Retinal pigment epithelial cell (primary cell): ENCODE data around the gene RPA1.
A peak's percentile ranks its signal among the peaks of the same experiment; 100 is the strongest.

Experiments used
- DNase-seq: peaks from one replicate; pipeline ENCODE4 v3.0.0-alpha.2; 2010; ENCODE audit warnings: low read depth
- H3K4me3 ChIP-seq: 2 replicates; pipeline ENCODE4 v1.5.1; 2011; ENCODE audit warnings: mild to moderate bottlenecking, low read length, control low read depth, moderate library complexity
- TF ChIP-seq, protein P1 (sequence below): conservative IDR thresholded peaks from 2 replicates; pipeline ENCODE4 v1.5.1; 2011; ENCODE audit warnings: low read depth, low read length, control low read depth, inconsistent platforms

Gene RPA1

DNA sequence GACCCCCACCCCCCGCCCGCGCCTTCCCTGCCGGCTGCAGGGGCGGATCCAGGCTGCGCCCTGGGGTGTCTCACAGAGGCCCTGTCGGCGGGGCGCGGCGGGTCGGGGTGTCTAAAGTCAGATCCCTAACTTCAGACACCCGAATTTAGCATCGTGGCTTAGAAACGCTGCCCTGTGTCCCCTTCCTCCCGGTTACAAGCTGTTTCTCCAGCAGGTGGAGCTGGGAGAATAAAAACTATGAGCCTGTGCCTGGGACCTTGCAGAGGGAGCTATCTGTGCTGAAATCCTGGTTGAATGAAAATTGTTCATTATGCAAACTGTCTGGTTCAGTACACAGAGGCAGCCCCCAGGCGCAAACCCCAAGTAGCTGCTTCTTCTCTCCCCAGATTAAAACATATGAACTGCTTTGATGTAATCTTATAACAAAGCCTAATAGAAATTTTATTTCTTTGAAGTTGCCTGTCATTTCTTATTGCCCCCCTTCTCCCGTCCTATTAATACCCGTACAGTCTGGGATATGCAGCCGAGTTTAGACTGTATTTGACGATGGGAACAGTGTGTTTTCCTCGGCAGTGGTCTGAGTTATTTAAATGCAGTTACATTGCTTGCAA lies 79.0 kb downstream of the RPA1 start:
- peak overlapping the region; percentile 46 for H3K4me3 ChIP-seq
- TF ChIP-seq, protein P1, sequence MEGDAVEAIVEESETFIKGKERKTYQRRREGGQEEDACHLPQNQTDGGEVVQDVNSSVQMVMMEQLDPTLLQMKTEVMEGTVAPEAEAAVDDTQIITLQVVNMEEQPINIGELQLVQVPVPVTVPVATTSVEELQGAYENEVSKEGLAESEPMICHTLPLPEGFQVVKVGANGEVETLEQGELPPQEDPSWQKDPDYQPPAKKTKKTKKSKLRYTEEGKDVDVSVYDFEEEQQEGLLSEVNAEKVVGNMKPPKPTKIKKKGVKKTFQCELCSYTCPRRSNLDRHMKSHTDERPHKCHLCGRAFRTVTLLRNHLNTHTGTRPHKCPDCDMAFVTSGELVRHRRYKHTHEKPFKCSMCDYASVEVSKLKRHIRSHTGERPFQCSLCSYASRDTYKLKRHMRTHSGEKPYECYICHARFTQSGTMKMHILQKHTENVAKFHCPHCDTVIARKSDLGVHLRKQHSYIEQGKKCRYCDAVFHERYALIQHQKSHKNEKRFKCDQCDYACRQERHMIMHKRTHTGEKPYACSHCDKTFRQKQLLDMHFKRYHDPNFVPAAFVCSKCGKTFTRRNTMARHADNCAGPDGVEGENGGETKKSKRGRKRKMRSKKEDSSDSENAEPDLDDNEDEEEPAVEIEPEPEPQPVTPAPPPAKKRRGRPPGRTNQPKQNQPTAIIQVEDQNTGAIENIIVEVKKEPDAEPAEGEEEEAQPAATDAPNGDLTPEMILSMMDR = peak; percentile 78
- no peak for DNase-seq

DNA sequence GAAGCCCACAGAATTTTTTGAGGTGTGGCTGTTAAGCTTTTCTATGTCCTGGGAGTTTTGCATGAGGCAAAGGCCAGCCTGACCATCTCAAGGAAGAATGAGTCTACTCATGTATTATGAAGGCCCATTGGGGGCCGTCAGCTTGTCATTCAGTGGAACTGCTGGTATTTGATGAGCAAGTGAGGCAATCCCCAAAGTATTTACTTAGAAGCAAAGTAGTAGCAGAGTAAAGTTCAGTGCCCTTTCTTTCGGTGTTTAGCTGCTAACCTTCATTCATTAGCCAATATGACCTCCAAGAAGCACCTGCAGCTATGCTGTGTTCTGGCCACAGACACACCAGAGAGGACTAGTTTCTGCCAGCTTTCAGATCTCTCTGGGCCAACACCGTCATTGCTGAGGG lies 80.2 kb downstream of the RPA1 start:
- TF ChIP-seq, protein P1 = no peak
- DNase-seq = no peak
- H3K4me3 ChIP-seq = no peak overlapping the region

DNA sequence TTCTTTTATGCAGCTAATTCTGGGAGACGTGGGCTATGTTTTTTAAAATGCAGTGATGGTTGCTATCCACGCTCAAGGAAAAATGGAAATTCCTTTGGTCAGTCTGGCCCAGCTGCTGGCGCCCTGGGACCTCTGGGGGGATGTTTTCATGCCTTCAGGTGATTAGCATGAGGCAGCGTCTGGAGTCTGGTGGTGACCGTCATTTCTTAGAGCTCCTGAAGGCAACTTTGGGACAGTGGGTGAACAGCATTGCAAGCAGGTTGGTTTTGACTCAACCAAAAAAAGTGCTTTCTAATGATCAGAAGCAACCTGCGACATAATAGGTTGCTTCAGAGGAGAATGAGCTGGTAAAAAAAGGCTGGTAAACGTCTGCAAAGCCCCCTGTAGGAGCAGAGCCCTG lies 82.3 kb downstream of the RPA1 start:
- no peak for DNase-seq
- TF ChIP-seq, protein P1 = no peak
- H3K4me3 ChIP-seq = no peak overlapping the region

DNA sequence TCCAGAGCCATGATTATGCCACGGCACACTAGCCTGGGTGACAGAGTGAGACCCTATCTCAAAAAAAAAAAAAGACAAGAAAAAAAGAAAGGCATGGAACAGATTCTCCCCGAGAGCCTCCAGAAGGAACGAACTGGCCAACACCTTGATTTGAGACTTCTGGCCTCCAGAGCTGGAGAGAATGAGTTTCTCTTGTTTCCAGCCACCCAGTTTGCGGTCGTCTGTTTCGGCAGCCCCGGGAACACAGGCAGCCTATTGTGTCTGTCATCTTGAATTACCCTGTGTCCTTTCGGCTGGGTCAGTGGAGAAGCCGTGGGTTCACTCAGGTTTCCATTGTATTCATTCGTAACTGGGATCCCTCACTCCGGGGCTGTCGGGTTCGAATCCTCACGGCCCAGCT lies 83.9 kb downstream of the RPA1 start:
- DNase-seq = no peak
- no peak overlapping the region for H3K4me3 ChIP-seq
- TF ChIP-seq, protein P1 = no peak

DNA sequence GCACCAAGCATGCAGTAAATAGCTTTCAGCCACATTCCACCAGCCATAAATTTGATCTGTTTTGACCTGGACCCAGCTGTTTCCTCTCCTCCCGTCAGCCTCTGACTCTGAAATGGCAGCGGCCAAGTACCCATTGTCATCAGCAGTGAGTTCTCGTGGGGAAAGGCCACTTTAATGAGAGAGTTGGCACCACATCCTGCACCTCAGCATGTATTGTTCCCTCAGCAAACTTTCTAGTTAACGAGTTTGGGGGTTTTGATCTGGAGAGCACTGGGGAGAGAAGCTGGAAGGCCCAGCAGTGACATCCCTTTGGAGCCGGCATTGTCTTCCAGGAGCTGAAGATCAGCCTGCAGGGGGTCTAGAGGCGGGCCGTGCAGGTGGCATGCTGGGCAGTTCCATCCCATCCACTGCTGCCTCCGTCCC lies 84.9 kb downstream of the RPA1 start:
- TF ChIP-seq, protein P1 = no peak
- DNase-seq = no peak
- no peak overlapping the region for H3K4me3 ChIP-seq

DNA sequence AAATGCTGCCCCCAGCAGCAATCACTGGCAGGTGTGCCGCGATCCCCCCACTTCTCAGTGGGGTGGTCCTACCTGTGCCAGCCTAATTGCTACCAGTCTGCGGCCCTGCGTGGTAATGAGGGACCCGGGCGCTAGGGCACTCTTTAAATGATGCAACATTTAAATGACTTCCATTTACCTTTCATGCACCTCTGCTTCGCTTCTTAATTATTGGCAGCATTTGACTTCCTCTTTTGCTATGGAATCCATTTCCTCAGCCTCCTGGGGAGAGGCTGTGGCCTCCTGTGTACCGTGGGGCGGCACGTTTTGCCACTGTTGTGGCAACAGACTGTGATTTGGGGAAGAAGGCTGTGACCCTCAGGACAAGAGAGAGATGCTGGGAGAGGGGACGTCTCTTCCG lies 86.1 kb downstream of the RPA1 start:
- DNase-seq = no peak
- H3K4me3 ChIP-seq = no peak overlapping the region
- TF ChIP-seq, protein P1 = no peak

DNA sequence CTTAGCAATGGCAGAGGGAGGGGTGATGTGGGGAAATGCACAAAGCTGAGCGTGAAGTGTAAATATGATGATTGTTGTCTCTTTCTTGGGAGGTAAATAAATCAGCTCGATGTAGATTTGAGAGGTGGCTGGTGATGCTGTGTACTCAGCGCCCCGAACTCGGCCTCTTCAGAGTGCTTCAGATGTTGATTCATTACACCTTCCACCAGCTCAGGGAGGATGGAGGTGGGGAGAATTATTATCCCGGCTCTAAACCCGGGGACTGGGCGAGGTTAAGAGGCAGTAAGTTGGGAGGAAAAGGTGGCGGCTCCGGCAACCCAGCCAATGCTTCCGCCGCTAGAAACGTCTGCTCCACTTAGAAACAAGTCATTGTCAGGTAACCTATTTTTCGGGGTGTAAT lies 86.5 kb downstream of the RPA1 start:
- DNase-seq = no peak
- no peak overlapping the region for H3K4me3 ChIP-seq
- TF ChIP-seq, protein P1 = no peak
